Measurements from ENCODE around the gene ZYG11A.

Gene ZYG11A

DNA sequence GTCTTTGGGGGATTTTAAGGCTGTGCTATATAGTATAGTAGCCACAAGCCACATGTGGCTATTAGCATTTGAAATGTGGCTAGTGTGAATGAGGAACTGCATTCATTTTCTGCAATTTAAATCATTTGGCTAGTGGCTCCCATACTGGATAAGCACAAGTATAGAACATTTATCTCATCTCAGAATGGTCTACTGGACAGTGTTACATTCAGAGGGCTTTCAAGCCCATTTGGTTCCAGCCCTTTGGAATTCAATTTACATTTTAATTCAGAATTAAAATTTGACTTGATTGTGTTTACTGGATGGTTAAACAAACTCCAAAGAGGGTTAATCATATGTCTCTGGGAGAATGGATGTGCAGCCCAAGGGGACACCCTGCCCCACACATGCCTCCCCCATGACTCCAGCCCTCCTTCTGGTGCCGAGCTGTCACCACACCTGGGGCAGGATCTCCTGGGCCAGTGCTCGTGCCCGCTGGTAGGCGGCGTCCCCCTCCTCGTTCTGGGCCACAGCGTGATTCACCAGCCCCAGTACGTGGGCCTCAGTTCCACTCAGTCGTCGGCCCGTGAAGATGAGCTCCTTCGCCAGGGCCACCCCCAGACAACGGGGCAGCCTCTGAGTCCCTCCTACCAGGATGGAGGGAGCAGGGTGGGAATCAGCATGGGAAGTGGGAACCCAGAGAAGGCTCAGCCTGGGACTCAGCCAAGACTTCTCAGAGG is 61.8 kb downstream of the ZYG11A start:
- DNase-seq (ENCODE audit: low read depth) = no peak
- TF ChIP-seq, protein P1, sequence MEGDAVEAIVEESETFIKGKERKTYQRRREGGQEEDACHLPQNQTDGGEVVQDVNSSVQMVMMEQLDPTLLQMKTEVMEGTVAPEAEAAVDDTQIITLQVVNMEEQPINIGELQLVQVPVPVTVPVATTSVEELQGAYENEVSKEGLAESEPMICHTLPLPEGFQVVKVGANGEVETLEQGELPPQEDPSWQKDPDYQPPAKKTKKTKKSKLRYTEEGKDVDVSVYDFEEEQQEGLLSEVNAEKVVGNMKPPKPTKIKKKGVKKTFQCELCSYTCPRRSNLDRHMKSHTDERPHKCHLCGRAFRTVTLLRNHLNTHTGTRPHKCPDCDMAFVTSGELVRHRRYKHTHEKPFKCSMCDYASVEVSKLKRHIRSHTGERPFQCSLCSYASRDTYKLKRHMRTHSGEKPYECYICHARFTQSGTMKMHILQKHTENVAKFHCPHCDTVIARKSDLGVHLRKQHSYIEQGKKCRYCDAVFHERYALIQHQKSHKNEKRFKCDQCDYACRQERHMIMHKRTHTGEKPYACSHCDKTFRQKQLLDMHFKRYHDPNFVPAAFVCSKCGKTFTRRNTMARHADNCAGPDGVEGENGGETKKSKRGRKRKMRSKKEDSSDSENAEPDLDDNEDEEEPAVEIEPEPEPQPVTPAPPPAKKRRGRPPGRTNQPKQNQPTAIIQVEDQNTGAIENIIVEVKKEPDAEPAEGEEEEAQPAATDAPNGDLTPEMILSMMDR (conservative IDR thresholded peaks at IDR 0.05; ENCODE audit: low read depth, low read length) = no peak

DNA sequence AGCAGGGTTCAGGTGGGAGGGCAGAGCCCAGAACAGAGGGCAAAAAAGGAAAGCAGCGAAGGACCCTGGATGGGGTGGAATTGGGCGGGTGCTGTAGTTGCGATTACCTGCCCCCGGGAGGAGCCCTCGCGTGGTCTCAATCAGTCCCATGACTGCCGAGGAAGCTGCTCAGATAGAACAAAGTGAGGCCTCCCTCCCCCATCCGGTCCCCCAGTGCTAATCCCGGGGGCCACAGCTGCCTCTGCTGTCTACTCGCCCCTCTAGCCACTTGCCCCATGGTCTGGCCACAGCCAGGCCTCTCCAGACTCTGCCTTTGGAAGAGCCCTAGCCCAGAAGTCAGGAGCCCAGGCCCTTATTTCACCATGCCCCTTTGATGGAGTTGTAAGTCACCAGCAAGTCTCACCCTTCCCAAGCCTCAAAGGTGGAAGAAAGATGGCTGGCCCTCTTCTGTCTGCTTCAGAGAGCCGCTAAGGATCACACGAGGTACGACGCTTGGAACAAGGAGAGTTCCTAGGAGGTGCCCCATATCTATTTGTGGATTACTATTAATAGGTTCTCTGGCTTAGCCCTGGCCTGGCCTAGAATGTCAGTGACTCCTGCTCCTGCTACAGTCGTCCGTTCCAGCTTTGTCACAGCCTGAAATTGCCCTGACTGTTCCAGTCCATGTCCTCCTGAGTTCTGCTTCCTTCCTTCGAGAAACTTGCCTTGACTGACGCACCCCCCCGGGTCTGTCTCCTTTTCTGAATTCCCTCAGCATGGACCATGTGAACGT is 62.6 kb downstream of the ZYG11A start:
- TF ChIP-seq, protein P1 (conservative IDR thresholded peaks at IDR 0.05; ENCODE audit: low read depth, low read length) = peak; percentile 56
- no peak overlapping the region for H3K4me3 ChIP-seq (ENCODE audit: low read depth, low read length)
- peak; percentile 41 for DNase-seq (ENCODE audit: low read depth)

More for the DNA sequence above, 61.8 kb downstream of the ZYG11A start:
- no peak overlapping the region for H3K4me3 ChIP-seq (ENCODE audit: low read depth, low read length)

DNA sequence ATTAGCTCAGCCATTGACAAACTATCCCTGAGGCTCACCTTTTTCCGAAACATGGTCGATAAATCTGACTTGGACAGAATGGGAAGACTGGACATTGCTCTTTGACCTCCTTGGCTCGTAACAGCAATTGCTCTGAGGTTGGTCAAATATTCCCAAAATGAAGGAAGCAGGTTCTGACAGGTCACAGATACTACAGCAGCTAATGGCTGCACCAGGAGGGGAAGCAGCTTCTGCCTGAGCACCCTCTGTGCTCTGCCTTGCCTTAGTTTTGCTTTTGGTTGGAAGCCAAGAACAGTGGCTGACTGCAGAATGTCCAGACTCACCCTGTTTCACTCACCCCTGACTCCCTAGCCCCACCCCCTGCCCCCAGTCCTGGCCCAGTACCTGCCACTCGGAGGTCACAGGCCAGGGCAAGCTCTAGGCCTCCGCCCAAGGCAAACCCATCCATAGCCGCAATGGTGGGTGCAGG is 63.6 kb downstream of the ZYG11A start:
- DNase-seq (ENCODE audit: low read depth) = no peak
- H3K4me3 ChIP-seq (ENCODE audit: low read depth, low read length) = no peak overlapping the region
- TF ChIP-seq, protein P1 (conservative IDR thresholded peaks at IDR 0.05; ENCODE audit: low read depth, low read length) = no peak

DNA sequence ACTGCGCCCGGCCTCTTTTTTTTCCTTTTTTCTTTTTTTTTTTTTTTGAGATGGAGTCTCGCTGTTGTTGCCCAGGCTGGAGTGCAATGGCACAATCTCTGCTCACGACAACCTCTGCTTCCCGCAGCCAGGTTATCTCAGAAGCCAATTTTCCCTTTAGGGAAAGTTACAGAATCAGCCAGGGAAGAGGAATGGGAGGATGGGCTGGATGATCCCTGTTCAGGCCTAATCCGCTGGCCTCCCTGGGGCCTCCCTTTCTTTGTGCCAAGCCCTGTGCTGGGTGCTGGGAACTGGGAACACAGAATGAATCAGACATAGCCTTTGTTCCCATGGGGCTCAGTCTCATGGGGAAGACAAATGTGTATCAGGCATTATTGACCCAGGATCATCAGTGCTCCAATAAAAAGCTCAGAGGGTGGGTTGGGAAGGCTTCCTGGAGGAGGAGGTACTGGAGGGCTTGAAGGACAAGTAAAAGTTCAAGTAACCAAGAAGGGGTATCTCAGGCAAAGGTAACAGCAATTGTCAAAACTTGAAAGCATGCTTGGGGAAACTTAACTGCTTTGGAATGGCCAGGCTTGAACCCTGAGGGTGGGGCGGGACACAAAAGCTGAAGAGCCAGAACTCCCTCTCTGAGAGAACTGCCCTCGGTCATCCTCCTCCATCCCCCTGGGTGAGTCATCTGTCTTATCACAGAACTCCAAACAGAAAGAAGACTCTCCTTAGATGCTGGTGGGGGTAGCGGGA is 64.7 kb downstream of the ZYG11A start:
- no peak overlapping the region for H3K4me3 ChIP-seq (ENCODE audit: low read depth, low read length)
- TF ChIP-seq, protein P1 (conservative IDR thresholded peaks at IDR 0.05; ENCODE audit: low read depth, low read length) = no peak
- DNase-seq (ENCODE audit: low read depth) = no peak

DNA sequence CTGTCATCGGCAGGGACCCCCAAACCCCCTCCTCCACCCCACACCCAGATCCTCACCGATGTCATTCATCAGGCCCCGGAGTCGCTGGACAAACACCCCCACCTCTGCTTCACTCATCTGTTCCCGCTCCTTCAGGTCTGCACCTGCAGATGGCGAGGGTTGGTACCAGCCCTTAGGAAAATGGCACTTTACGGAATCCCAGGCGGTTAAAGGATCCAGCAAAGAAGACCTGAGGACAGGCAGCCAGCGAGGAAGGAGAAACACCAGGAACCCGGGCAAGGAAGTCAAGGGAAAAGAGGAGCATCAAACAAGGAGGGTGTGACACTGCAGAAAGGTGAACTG is 65.2 kb downstream of the ZYG11A start:
- H3K4me3 ChIP-seq (ENCODE audit: low read depth, low read length) = no peak overlapping the region
- TF ChIP-seq, protein P1 (conservative IDR thresholded peaks at IDR 0.05; ENCODE audit: low read depth, low read length) = no peak
- no peak for DNase-seq (ENCODE audit: low read depth)

DNA sequence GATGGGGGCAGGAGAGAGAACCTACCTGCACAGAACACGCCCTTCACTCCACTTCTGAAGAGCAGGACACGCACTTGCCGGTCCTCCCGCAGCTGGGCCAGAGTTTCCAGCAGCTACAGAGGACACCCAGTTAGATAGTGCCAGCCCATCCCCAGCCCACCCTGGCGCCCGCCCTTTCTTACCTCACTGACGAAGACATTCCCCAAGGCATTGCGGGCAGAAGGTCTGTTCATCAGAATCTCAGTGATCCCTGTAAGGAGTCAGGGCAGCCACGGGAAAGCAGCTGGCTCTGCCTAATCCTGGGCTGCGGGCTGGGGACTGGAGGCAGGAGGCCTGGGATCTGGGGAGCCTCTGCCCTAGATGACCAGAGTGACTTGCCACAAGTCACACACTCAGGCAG is 69.0 kb downstream of the ZYG11A start:
- no peak for DNase-seq (ENCODE audit: low read depth)
- H3K4me3 ChIP-seq (ENCODE audit: low read depth, low read length) = no peak overlapping the region
- TF ChIP-seq, protein P1 (conservative IDR thresholded peaks at IDR 0.05; ENCODE audit: low read depth, low read length) = no peak
